Thyroid gland (tissue), 4 donors: Measurements from ENCODE around the gene SIGLEC1. TPM values are rescaled to one million over a fixed set of nuclear protein-coding genes. Genes with fewer than 3 reads are reported as not detected.

Experiments used
- DNase-seq, 2 donors: peaks; one replicate each; pipeline ENCODE4 v3.0.0-alpha.2; 2019
- H3K27ac ChIP-seq, 3 donors: fragments of 200-600 bp; sonication (generic); 1 replicate in 2 of 3; 2 replicates in 1 of 3; pipeline ENCODE4 v1.5.1; 2016 to 2019; ENCODE audit warnings: mild to moderate bottlenecking in 1 of 3, moderate library complexity in 1 of 3
- H3K27me3 ChIP-seq: fragments of 200-600 bp; sonication (generic); one replicate; pipeline ENCODE4 v1.5.1; 2019
- H3K36me3 ChIP-seq, 2 donors: fragments of 200-600 bp; sonication (generic); one replicate each; pipeline ENCODE4 v1.5.1; 2016 to 2019
- H3K4me1 ChIP-seq, 2 donors: fragments of 200-600 bp; sonication (generic); one replicate each; pipeline ENCODE4 v1.5.1; 2017 to 2019
- H3K4me3 ChIP-seq, 3 donors: fragments of 200-600 bp; sonication (generic); replicated peaks in 1 of 3; 1 replicate in 2 of 3; 2 replicates in 1 of 3; pipeline ENCODE4 v1.5.1; 2016; ENCODE audit warnings: mild to moderate bottlenecking in 1 of 3
- H3K9me3 ChIP-seq: fragments of 200-600 bp; sonication (generic); one replicate; pipeline ENCODE4 v1.5.1; 2017
- POLR2A ChIP-seq, 2 donors: fragments of 450-650 bp; IDR thresholded peaks; one replicate each; pipeline ENCODE4 v1.6.1; 2017; ENCODE audit warnings: antibody characterized with exemption in 2 of 2, mild to moderate bottlenecking in 2 of 2, moderate library complexity in 1 of 2
- WGBS, 2 donors: methylation state at CpG; one replicate each; pipeline ENCODE4 v1.1.5; 2017; 5-methylcytosine and 5-hydroxymethylcytosine counted together
- intact Hi-C: fragments of 100-400 bp; cut with DNase I; formaldehyde crosslinking; loops from one replicate; pipeline ENCODE4 v1.15.1; 2023
- total RNA-seq, 4 donors: library from RNA; depleted of rRNA; stranded (reverse); fragments of >200 nt; gene quantifications; one replicate each; pipeline ENCODE4 v1.2.3, GENCODE V29; 2016
- TF ChIP-seq, protein P1 (sequence below), 6 experiments: fragments of 200-600 bp in 3 of 6; fragments of 450-650 bp in 3 of 6; sonication (generic) in 3 of 6; IDR thresholded peaks; one replicate each; pipeline ENCODE4 v1.5.1; 2016 to 2019; ENCODE audit warnings: antibody characterized with exemption in 6 of 6, mild to moderate bottlenecking in 2 of 6, inconsistent platforms in 1 of 6, moderate library complexity in 1 of 6

Gene SIGLEC1
- total RNA-seq, 4 donors from 2014 or later, result 2.6 to 9.1 (median 5.0) TPM

DNA sequence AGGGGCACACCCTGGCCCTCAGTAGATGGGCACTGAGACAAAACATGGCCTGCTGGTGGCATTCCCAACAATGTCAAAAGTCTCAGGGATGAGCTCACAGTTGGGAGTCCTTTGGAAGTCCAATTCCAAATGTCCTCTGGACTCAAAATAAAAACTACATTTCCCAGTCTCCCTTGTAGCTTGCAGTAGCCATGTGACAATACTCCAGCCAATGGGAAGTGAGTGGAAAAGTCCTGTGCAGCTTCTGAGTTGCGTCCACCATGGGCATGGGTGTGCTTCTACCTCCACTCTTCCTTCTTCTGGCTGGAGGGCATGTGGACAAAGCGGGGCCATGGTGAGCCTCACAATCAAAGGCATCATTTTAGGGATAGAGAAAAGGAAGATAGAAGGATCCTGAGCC is 24.7 kb downstream of the SIGLEC1 start:
- Histone ChIP-seq H3K27me3 (no peaks in the 10 kb centered on the region), H3K27ac (peak overlapping the region in 2 of 3 donors; percentile 26 to 80), H3K4me3 (no peak overlapping the region), H3K4me1 (peaks cover 12 to 14% of the 10 kb centered on the region in 2 donors), H3K36me3 (no peaks in the 10 kb centered on the region), H3K9me3 (no peaks in the 10 kb centered on the region)
- DNase-seq, result no peak
- WGBS, 2 donors, result 63 to 74% methylated on average over 2 of the region's 2 CpGs
- no peak for TF ChIP-seq POLR2A (IDR thresholded peaks at IDR 0.05)
- TF ChIP-seq, protein P1, sequence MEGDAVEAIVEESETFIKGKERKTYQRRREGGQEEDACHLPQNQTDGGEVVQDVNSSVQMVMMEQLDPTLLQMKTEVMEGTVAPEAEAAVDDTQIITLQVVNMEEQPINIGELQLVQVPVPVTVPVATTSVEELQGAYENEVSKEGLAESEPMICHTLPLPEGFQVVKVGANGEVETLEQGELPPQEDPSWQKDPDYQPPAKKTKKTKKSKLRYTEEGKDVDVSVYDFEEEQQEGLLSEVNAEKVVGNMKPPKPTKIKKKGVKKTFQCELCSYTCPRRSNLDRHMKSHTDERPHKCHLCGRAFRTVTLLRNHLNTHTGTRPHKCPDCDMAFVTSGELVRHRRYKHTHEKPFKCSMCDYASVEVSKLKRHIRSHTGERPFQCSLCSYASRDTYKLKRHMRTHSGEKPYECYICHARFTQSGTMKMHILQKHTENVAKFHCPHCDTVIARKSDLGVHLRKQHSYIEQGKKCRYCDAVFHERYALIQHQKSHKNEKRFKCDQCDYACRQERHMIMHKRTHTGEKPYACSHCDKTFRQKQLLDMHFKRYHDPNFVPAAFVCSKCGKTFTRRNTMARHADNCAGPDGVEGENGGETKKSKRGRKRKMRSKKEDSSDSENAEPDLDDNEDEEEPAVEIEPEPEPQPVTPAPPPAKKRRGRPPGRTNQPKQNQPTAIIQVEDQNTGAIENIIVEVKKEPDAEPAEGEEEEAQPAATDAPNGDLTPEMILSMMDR (IDR thresholded peaks at IDR 0.05), result no peak
- intact Hi-C loops, result no loop called here

DNA sequence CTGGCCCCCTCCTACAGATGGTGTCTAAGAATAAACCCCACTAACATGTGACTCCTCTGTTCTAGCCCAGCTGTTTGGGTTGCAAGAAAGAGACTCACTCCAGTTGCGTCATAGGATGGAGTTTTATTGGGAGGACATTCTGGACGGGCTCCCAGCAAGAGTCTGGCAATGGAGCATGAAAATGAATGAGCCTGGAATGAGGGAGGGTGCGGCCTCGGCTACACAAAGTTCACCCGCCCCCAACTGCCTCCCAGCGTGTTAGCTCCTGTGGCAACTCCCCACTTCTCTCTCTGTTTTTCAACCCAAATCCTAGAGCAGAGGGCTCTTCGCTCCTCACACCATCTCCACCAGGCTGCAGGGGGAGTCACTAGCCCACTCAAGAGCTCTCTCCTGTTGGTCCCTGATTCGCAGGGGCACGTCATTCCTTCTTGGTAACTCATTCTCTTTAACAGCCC is 25.5 kb downstream of the SIGLEC1 start:
- Histone ChIP-seq H3K27ac (peak overlapping the region; percentile 70 to 85 (median 80)), H3K27me3 (no peaks in the 10 kb centered on the region), H3K9me3 (no peaks in the 10 kb centered on the region), H3K36me3 (no peaks in the 10 kb centered on the region), H3K4me3 (no peak overlapping the region), H3K4me1 (peaks cover 12 to 19% of the 10 kb centered on the region in 2 donors)
- intact Hi-C loops, result no loop called here
- DNase-seq, result peak; percentile 91 to 94
- WGBS, 2 donors, result 16 to 17% methylated on average over 9 of the region's 9 CpGs
- TF ChIP-seq, protein P1 (IDR thresholded peaks at IDR 0.05), result no peak
- TF ChIP-seq POLR2A (IDR thresholded peaks at IDR 0.05), result no peak

DNA sequence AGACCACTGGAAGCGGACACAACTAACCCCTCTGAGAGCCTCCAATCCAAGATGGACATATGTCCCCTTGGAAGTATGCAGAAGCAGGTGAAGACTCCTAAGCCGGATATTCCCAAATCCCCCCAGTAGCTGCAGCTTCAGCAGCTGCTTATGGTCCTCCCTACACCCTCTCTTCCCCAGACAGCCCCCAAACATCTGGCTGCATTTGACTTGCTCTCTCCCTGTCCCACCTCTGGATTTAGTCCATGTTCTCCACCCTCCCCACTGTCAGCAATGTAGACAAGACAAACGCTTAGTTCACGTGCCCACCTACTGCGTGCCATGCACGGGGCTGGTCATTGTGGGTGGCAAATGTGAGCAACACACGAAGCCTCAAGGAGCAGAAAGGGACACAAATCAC is 26.0 kb downstream of the SIGLEC1 start:
- intact Hi-C loops, result no loop called here

DNA sequence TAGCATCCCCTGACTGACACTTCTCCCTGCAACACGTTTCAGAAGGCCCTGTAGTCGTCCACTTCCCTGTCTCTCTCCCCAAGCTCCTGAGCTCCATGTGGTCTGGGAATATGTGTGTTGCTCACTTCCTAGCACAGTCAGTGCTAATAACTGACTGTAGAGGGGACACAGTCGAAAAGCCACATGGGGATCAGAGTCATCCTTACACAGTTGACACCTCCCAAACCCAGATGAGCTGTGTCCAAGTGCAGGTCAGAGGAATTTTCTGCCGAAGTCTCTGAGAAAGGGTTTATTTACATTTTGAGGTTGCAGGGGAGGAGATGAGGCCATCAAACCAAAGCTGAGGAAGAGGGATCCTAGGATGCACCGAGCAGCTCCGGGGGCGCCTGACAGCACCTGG is 27.1 kb downstream of the SIGLEC1 start:
- WGBS, 2 donors, result 62 to 85% methylated on average over 7 of the region's 7 CpGs
- no peaks in the 10 kb centered on the region for H3K9me3 ChIP-seq
- intact Hi-C loops, result no loop called here
- peaks cover 23 to 33% of the 10 kb centered on the region in 2 donors for H3K4me1 ChIP-seq
- no peak overlapping the region for H3K27ac ChIP-seq
- no peak overlapping the region for H3K4me3 ChIP-seq
- no peaks in the 10 kb centered on the region for H3K27me3 ChIP-seq
- TF ChIP-seq, protein P1 (IDR thresholded peaks at IDR 0.05), result no peak
- TF ChIP-seq POLR2A (IDR thresholded peaks at IDR 0.05), result no peak
- DNase-seq, result no peak
- no peaks in the 10 kb centered on the region for H3K36me3 ChIP-seq

More for the DNA sequence above, 26.0 kb downstream of the SIGLEC1 start:
- DNase-seq, result no peak
- TF ChIP-seq POLR2A (IDR thresholded peaks at IDR 0.05), result no peak
- TF ChIP-seq, protein P1 (IDR thresholded peaks at IDR 0.05), result no peak
- H3K4me1 ChIP-seq, result peaks cover 16 to 22% of the 10 kb centered on the region in 2 donors
- no peaks in the 10 kb centered on the region for H3K36me3 ChIP-seq
- WGBS, 2 donors, result 66 to 77% methylated on average over 7 of the region's 7 CpGs
- H3K9me3 ChIP-seq, result no peaks in the 10 kb centered on the region
- H3K27me3 ChIP-seq, result no peaks in the 10 kb centered on the region
- H3K27ac ChIP-seq, result peak overlapping the region; percentile 70 to 85 (median 80)
- H3K4me3 ChIP-seq, result no peak overlapping the region

DNA sequence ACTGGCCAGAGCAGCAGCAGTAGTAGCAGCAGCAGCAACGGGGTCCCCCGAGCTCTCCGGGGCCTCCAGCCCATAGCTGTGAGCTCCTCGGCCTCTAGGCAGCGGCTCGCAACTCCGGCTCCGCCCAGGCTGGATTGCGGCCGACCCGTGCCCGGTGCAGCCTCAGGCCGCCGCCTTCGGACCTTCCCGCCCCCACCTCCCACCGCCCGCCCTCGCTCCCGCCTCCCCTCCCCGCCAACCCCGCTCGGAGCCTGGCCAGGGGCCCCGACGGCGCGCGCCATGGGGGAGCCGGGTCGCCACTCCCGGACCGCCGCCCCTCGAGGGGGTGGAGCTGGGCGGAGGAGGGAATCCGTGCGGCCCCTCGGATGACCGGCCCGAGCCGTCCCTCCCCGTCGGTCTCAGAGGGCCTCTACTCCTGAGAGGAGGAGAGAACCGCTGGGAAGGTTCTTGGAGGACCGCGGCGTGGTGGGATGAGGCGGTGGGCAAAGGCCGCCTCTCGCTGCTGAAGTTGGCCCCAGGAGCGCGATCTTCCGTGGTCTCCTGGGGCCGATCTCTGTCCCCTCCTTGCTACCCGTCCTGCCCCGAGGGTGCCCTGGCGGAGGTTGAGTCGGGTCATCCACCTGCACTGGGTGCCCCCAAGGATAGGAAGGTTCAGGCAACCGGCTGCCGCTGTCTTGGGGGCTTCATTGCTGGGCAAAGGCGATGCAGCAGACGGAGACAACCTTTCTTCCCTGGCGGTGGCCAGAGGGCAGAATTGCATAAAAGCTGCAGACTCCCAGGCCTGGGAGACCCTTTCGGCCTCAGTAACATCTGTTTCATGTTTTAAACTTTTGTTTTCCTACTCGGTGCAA is 30.2 kb downstream of the SIGLEC1 start, which contains the start of gene ADAM33:
ADAM33 (minus strand) TSS at position 80 of the 851 bp plus-strand sequence; CDS start at position 74, 6 bp downstream.
- H3K27ac ChIP-seq, result peak within 1 kb of the TSS; percentile 12 to 71 (median 70)
- peak; percentile 58 for DNase-seq
- H3K4me1 ChIP-seq, result peaks cover 19 to 39% of the 10 kb centered on the region in 2 donors
- no peaks in the 10 kb centered on the region for H3K36me3 ChIP-seq
- no peaks in the 10 kb centered on the region for H3K27me3 ChIP-seq
- no peaks in the 10 kb centered on the region for H3K9me3 ChIP-seq
- TF ChIP-seq POLR2A (IDR thresholded peaks at IDR 0.05), result no peak
- TF ChIP-seq, protein P1 (IDR thresholded peaks at IDR 0.05), result no peak
- H3K4me3 ChIP-seq, result peak within 1 kb of the TSS in 2 of 3 donors; percentile 28 to 52
- WGBS, 2 donors, result 34% methylated on average over 14 to 25 of the region's 65 CpGs
- intact Hi-C loops, result no loop called here
